Endothelial cell of umbilical vein (primary cell): Measurements from ENCODE around the gene CEP85L. TPM values are rescaled to one million over a fixed set of nuclear protein-coding genes. Genes with fewer than 3 reads are reported as not detected.

Experiments used
- BruUV-seq: library from RNA; stranded (reverse); fragments of 400-500 nt; replicated peaks from 2 replicates; lab custom pipeline; 2021; lab: Mats Ljungman, UMichigan
- CTCF ChIA-PET: fragments of 300-600, 350-600 bp; sonication (Branson Sonifier 250); formaldehyde crosslinking; loops from one replicate; lab custom pipeline; 2021; ENCODE audit warnings: antibody characterized with exemption, inconsistent platforms; lab: Charles Lee
- POLR2A ChIA-PET: fragments of 300-600, 350-600 bp; sonication (Branson Sonifier 250); formaldehyde crosslinking; loops from one replicate; lab custom pipeline; 2021; ENCODE audit warnings: antibody characterized with exemption, inconsistent platforms; lab: Charles Lee
- DNase-seq: peaks from one replicate; pipeline ENCODE4 v3.0.0-alpha.2; 2011; ENCODE audit warnings: low read depth, low spot score
- FAIRE-seq: peaks from 2 replicates; lab custom pipeline; 2011; peaks lifted over from hg19 to GRCh38; lab: Jason Lieb, UNC
- H2AFZ ChIP-seq: 2 replicates; pipeline ENCODE4 v1.6.0; 2012; ENCODE audit warnings: low read depth, low read length, control low read depth, inconsistent platforms
- H3K27ac ChIP-seq: 2 replicates; pipeline ENCODE4 v1.5.1; 2011; ENCODE audit warnings: low read depth, mild to moderate bottlenecking, control low read depth, low read length, moderate library complexity; ENCODE audit not compliant: insufficient read depth
- H3K27me3 ChIP-seq, 2 experiments: 2 replicates each; pipeline versions ENCODE4 v1.6.0 to v1.6.1; 2011; ENCODE audit warnings: low read length in 2 of 2, mixed read lengths in 1 of 2; ENCODE audit not compliant: control insufficient read depth in 2 of 2, insufficient read depth in 2 of 2
- H3K36me3 ChIP-seq, 2 experiments: 2 replicates in 1 of 2; 3 replicates in 1 of 2; pipeline ENCODE4 v1.5.1; 2011; ENCODE audit warnings: low read length in 2 of 2, mild to moderate bottlenecking in 1 of 2, moderate library complexity in 1 of 2; ENCODE audit not compliant: control insufficient read depth in 2 of 2, insufficient read depth in 2 of 2; ENCODE audit errors: extremely low read depth in 1 of 2
- H3K4me1 ChIP-seq: 3 replicates; pipeline ENCODE4 v1.5.1; 2011; ENCODE audit warnings: mild to moderate bottlenecking, low read length; ENCODE audit not compliant: control insufficient read depth, insufficient read depth; ENCODE audit errors: extremely low read depth
- H3K4me2 ChIP-seq: 2 replicates; pipeline ENCODE4 v1.6.1; 2011; ENCODE audit warnings: low read length, control low read depth, mixed read lengths; ENCODE audit not compliant: insufficient read depth
- H3K4me3 ChIP-seq, 3 experiments: fragments of 200-600 bp in 1 of 3; sonication (generic), shearing (Covaris generic) in 1 of 3; replicated peaks in 1 of 3; 2 replicates each; pipeline ENCODE4 v1.5.1; 2011 to 2016; ENCODE audit warnings: control low read depth in 3 of 3, low read length in 3 of 3, mild to moderate bottlenecking in 2 of 3, inconsistent platforms in 1 of 3, low read depth in 1 of 3, moderate library complexity in 1 of 3; ENCODE audit not compliant: insufficient read depth in 1 of 3
- H3K79me2 ChIP-seq: 2 replicates; pipeline ENCODE4 v1.6.0; 2012; ENCODE audit warnings: low read length, inconsistent platforms; ENCODE audit not compliant: control insufficient read depth, insufficient read depth
- H3K9ac ChIP-seq: replicated peaks from 2 replicates; pipeline ENCODE3; 2011; ENCODE audit warnings: low read length, control low read depth; ENCODE audit not compliant: insufficient read depth; ENCODE audit errors: extremely low read depth
- H3K9me1 ChIP-seq: replicated peaks from 3 replicates; pipeline ENCODE4 v1.6.0; 2011; ENCODE audit warnings: mild to moderate bottlenecking, low read length; ENCODE audit not compliant: control insufficient read depth, insufficient read depth; ENCODE audit errors: extremely low read depth
- H3K9me3 ChIP-seq: replicated peaks from 2 replicates; pipeline ENCODE4 v1.5.1; 2012; ENCODE audit warnings: low read length, inconsistent platforms; ENCODE audit not compliant: control insufficient read depth, insufficient read depth
- H4K20me1 ChIP-seq: replicated peaks from 2 replicates; pipeline ENCODE3; 2011; ENCODE audit warnings: mild to moderate bottlenecking, low read length; ENCODE audit not compliant: control insufficient read depth, insufficient read depth; ENCODE audit errors: extremely low read depth
- EZH2 ChIP-seq: IDR thresholded peaks from 2 replicates; pipeline ENCODE4 v1.6.1; 2012; ENCODE audit warnings: borderline replicate concordance, low read depth, mild to moderate bottlenecking, moderate library complexity, low read length, inconsistent platforms; ENCODE audit not compliant: severe bottlenecking
- FOS ChIP-seq: IDR thresholded peaks from 2 replicates; pipeline ENCODE4 v1.6.1; 2011; ENCODE audit warnings: mild to moderate bottlenecking, low read length, moderate library complexity, borderline replicate concordance; ENCODE audit not compliant: insufficient read depth
- GATA2 ChIP-seq: IDR thresholded peaks from 2 replicates; pipeline ENCODE4 v1.7.0; 2011; ENCODE audit warnings: low read depth, mild to moderate bottlenecking, moderate library complexity, mixed read lengths, low read length; ENCODE audit not compliant: insufficient read length, insufficient read depth
- JUN ChIP-seq: IDR thresholded peaks from 2 replicates; pipeline ENCODE4 v1.6.1; 2011; ENCODE audit warnings: borderline replicate concordance, low read depth; ENCODE audit not compliant: insufficient read length, insufficient read depth
- MYC ChIP-seq: IDR thresholded peaks from one replicate; pipeline ENCODE4 v1.6.1; 2011; ENCODE audit warnings: mild to moderate bottlenecking, low read depth, low read length
- POLR2A ChIP-seq: IDR thresholded peaks from 2 replicates; pipeline ENCODE4 v1.6.1; 2012; ENCODE audit warnings: low read depth, mild to moderate bottlenecking, control low read depth, low read length
- POLR2AphosphoS5 ChIP-seq: IDR thresholded peaks from 2 replicates; pipeline ENCODE4 v1.6.1; 2012; ENCODE audit warnings: low read depth, mild to moderate bottlenecking, control low read depth, low read length, moderate library complexity; ENCODE audit not compliant: insufficient read depth
- dilution Hi-C: fragments of 300-500 bp; cut with MboI; formaldehyde crosslinking; loops from one replicate; pipeline ENCODE4 v1.15.0; 2019; ENCODE audit warnings: low sequenced_read_pairs; ENCODE audit not compliant: extremely low pct_ligation_motif_present
- intact Hi-C: fragments of 100-400 bp; cut with micrococcal nuclease; formaldehyde crosslinking; loops from one replicate; pipeline ENCODE4 v1.10.0; 2022
- polyA plus RNA-seq, 4 experiments: library from polyadenylated mRNA; depleted of rRNA in 3 of 4; stranded (reverse) in 3 of 4; unstranded in 1 of 4; fragments of >200 nt; gene quantifications; 2 replicates each; pipeline versions ENCODE4 v1.2.1 to v1.2.3, GENCODE V29; 2011 to 2012; ENCODE audit warnings: missing spikeins in 1 of 4
- total RNA-seq: library from RNA; stranded (reverse); gene quantifications from 2 replicates; pipeline ENCODE4 v1.2.3, GENCODE V29; 2021
- TF ChIP-seq, protein P1 (sequence below), 2 donors: IDR thresholded peaks; 1 replicate in 1 of 2; 2 replicates in 1 of 2; pipeline ENCODE4 v1.5.1; 2011; ENCODE audit warnings: low read length in 2 of 2, mild to moderate bottlenecking in 2 of 2, moderate library complexity in 2 of 2, control low read depth in 1 of 2, inconsistent platforms in 1 of 2, low read depth in 1 of 2; ENCODE audit not compliant: insufficient read depth in 1 of 2; ENCODE audit errors: extremely low read depth in 1 of 2
- TF ChIP-seq, protein P2 (sequence below): IDR thresholded peaks from 2 replicates; pipeline ENCODE4 v1.6.1; 2011; ENCODE audit not compliant: insufficient read depth, insufficient read length

Gene CEP85L
- total and polyA plus RNA-seq, 2 donors (not counting 3 experiments of a cell fraction or from before 2014, with no cell fraction given) = 1.8 to 9.2 TPM

DNA sequence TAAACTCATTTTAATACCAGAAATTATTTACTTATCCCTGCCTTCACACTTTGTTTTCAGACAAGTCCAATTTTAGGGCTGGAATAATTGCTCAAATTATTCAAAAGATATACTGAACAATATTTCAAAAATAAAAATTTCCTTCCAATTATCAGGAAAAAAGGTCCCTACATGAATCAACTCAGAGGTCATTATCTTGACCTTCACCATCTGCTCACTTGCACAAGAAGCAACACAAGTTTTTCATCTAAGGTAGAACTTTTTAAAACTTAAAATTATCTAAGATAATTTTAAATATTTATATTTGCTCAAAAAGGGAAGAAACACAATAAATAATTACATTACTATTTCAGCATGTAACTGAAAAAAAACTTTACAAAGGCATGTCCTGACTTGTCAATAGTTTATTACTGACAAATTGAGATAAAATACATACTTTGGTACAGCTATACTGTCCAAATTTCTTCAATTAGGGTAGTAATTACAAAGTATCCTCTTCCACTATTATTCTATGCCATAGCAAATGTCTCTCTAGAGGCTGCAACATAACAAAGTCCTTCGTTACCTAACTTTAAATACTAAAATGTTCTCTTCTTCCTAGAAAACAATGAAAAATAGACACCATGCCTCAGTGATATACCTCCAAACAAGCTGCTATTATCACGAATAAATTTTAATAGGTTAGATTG lies 2.4 kb downstream of the CEP85L start:
- peak overlapping the region; percentile 99 for H3K9ac ChIP-seq
- H4K20me1 ChIP-seq = peaks cover 4% of the 10 kb centered on the region
- H3K4me3 ChIP-seq = peak overlapping the region in 2 of 3 experiments; percentile 93 to 98
- DNase-seq (peak; percentile 9), FAIRE-seq (peak; percentile 47)
- intact Hi-C loops (no loop called here), dilution Hi-C loops (no loop called here)
- H2AFZ ChIP-seq = no peak overlapping the region
- H3K9me3 ChIP-seq = no peaks in the 10 kb centered on the region
- H3K79me2 ChIP-seq = peaks cover 70% of the 10 kb centered on the region
- H3K9me1 ChIP-seq = no peaks in the 10 kb centered on the region
- no peak for TF ChIP-seq FOS
- no peak for TF ChIP-seq MYC
- TF ChIP-seq POLR2A = no peak
- TF ChIP-seq, protein P1, sequence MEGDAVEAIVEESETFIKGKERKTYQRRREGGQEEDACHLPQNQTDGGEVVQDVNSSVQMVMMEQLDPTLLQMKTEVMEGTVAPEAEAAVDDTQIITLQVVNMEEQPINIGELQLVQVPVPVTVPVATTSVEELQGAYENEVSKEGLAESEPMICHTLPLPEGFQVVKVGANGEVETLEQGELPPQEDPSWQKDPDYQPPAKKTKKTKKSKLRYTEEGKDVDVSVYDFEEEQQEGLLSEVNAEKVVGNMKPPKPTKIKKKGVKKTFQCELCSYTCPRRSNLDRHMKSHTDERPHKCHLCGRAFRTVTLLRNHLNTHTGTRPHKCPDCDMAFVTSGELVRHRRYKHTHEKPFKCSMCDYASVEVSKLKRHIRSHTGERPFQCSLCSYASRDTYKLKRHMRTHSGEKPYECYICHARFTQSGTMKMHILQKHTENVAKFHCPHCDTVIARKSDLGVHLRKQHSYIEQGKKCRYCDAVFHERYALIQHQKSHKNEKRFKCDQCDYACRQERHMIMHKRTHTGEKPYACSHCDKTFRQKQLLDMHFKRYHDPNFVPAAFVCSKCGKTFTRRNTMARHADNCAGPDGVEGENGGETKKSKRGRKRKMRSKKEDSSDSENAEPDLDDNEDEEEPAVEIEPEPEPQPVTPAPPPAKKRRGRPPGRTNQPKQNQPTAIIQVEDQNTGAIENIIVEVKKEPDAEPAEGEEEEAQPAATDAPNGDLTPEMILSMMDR (IDR thresholded peaks at IDR 0.05; ENCODE audit: extremely low read depth in 1 of 2, insufficient read depth in 1 of 2, low read depth in 1 of 2, low read length in 2 of 2) = no peak
- TF ChIP-seq GATA2 = no peak
- H3K4me2 ChIP-seq = peak overlapping the region; percentile 98
- POLR2A ChIA-PET = no interaction called here
- BruUV-seq = no TSS peak
- H3K36me3 ChIP-seq = no peaks in the 10 kb centered on the region
- peaks cover 21% of the 10 kb centered on the region for H3K4me1 ChIP-seq
- no peaks in the 10 kb centered on the region for H3K27me3 ChIP-seq
- CTCF ChIA-PET = interaction anchor here (0.9 to 1.0 kb wide), 2 partner anchors 8 to 79 kb away, joined by 3 to 4 read pairs; no protein-coding TSS in a partner anchor
- H3K27ac ChIP-seq = no peak overlapping the region

DNA sequence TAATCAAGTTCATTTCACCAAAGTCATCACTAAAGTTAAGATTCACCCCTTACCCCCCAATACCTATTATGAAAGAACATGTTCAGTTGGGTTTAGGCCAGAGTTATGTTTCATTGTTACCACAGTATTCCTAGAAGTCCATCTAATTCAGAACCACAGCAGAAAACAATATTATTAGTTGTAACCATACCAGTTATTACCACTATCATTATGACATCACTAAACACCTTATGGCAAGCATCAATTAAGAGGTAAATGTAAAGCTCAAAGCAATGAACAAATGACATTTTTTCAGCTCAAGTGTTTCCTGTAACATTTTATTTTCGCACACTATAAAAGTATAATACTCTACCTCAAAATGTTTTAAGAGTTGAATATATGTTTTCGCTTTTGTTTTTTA lies 4.4 kb downstream of the CEP85L start:
- H3K4me2 ChIP-seq = no peak overlapping the region
- no peaks in the 10 kb centered on the region for H3K9me3 ChIP-seq
- ChIA-PET POLR2A (no interaction called here), CTCF (interaction anchor here (1.3 kb wide), 1 partner anchor 11 kb away, joined by 3 read pairs; no protein-coding TSS in a partner anchor)
- H3K36me3 ChIP-seq = no peaks in the 10 kb centered on the region
- H3K9me1 ChIP-seq = no peaks in the 10 kb centered on the region
- H2AFZ ChIP-seq = no peak overlapping the region
- intact Hi-C loops = no loop called here
- peaks cover 19% of the 10 kb centered on the region for H3K4me1 ChIP-seq
- peaks cover 86% of the 10 kb centered on the region for H3K79me2 ChIP-seq
- no peak overlapping the region for H3K4me3 ChIP-seq
- TF ChIP-seq JUN (no peak), POLR2AphosphoS5 (no peak), EZH2 (no peak), POLR2A (no peak), FOS (no peak), GATA2 (no peak), MYC (no peak)
- TF ChIP-seq, protein P1 (IDR thresholded peaks at IDR 0.05; ENCODE audit: extremely low read depth in 1 of 2, insufficient read depth in 1 of 2, low read depth in 1 of 2, low read length in 2 of 2) = no peak
- TF ChIP-seq, protein P2, sequence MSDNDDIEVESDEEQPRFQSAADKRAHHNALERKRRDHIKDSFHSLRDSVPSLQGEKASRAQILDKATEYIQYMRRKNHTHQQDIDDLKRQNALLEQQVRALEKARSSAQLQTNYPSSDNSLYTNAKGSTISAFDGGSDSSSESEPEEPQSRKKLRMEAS = no peak
- H3K9ac ChIP-seq = no peak overlapping the region
- dilution Hi-C loops = no loop called here
- FAIRE-seq (no peak), DNase-seq (no peak)
- H3K27ac ChIP-seq = no peak overlapping the region
- BruUV-seq = no TSS peak
- no peaks in the 10 kb centered on the region for H3K27me3 ChIP-seq
- peaks cover 4% of the 10 kb centered on the region for H4K20me1 ChIP-seq
